Measurements from ENCODE around the gene C18orf63. TPM values are rescaled to one million over a fixed set of nuclear protein-coding genes. Genes with fewer than 3 reads are reported as not detected.

The C18orf63 gene
- total RNA-seq, 1 donor from 2014 or later: not detected

DNA sequence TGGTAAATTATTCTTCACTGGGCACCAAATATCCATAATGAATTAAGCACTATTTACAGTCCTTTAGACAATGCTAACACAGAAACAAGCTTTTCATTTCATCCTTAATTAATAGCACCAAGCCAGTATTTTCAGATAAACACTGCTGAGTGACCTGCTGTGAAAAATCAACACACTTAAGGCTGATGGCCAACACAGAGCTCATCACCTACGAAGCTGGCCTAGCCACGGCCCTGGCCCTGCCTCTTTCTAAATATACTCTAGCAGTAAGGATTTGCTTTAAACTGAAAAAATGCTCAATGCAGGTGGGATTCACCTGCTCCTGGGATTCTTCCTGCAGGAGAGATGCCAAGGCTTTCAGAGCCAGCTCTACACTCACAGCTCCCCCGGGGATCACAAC, 42.2 kb upstream of the C18orf63 start:
- Mint-ChIP-seq H3K36me3 (ENCODE audit: low read depth) (peaks cover 2% of the 10 kb centered on the region), H3K27ac (ENCODE audit: unreplicated experiment) (no peak overlapping the region), H3K4me3 (no peak overlapping the region), H3K9me3 (no peaks in the 10 kb centered on the region), H3K4me1 (peaks cover 15% of the 10 kb centered on the region), H3K27me3 (ENCODE audit: low read depth) (no peaks in the 10 kb centered on the region)
- DNase-seq (ENCODE audit: low read depth, low spot score): no peak
- TF ChIP-seq, protein P1, sequence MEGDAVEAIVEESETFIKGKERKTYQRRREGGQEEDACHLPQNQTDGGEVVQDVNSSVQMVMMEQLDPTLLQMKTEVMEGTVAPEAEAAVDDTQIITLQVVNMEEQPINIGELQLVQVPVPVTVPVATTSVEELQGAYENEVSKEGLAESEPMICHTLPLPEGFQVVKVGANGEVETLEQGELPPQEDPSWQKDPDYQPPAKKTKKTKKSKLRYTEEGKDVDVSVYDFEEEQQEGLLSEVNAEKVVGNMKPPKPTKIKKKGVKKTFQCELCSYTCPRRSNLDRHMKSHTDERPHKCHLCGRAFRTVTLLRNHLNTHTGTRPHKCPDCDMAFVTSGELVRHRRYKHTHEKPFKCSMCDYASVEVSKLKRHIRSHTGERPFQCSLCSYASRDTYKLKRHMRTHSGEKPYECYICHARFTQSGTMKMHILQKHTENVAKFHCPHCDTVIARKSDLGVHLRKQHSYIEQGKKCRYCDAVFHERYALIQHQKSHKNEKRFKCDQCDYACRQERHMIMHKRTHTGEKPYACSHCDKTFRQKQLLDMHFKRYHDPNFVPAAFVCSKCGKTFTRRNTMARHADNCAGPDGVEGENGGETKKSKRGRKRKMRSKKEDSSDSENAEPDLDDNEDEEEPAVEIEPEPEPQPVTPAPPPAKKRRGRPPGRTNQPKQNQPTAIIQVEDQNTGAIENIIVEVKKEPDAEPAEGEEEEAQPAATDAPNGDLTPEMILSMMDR (conservative IDR thresholded peaks at IDR 0.05): no peak

DNA sequence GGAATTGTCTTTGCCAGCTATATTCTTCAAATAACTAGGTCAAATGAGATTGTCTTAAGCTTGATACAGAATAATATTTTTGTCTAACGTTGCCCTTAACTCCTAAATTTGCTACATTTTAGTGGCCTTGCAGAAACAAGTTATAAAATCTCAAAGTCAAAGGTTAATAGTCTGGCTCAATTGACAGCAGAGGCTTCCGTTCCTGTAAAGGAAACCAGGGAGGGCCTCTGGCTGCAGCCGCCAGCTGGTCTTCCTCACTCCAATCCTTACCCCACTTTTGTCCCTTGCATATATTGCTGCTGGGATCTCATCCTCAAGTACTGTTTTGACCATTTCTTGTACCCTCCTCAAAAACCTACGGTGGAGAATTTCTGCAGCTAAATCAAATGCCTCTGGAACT, 40.9 kb upstream of the C18orf63 start:
- Mint-ChIP-seq H3K9me3 (no peaks in the 10 kb centered on the region), H3K4me1 (peaks cover 8% of the 10 kb centered on the region), H3K4me3 (no peak overlapping the region), H3K36me3 (ENCODE audit: low read depth) (peaks cover 2% of the 10 kb centered on the region), H3K27me3 (ENCODE audit: low read depth) (no peaks in the 10 kb centered on the region), H3K27ac (ENCODE audit: unreplicated experiment) (no peak overlapping the region)
- no peak for DNase-seq (ENCODE audit: low read depth, low spot score)
- TF ChIP-seq, protein P1 (conservative IDR thresholded peaks at IDR 0.05): no peak

DNA sequence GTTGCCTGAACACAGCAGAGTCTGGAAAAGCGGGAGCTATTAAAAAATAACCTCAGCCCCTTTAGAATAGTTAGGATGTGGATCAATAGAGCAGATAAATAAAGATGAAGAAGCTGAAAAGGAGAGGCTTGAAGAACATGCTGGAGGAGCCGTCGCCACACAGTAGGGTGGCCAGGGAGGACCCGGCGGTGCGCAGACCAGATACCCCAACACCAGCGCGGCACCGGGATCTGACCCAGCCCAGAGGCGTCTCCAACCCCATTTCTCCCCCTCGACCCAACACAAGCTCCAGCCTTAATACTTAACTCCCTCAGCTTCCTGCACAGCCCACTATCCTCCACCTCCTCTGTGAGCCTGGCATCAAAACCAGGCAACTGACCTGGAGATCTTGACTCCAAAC, 39.9 kb upstream of the C18orf63 start:
- Mint-ChIP-seq H3K9me3 (no peaks in the 10 kb centered on the region), H3K27me3 (ENCODE audit: low read depth) (no peaks in the 10 kb centered on the region), H3K36me3 (ENCODE audit: low read depth) (peaks cover 2% of the 10 kb centered on the region), H3K4me3 (no peak overlapping the region), H3K27ac (ENCODE audit: unreplicated experiment) (no peak overlapping the region), H3K4me1 (peaks cover 11% of the 10 kb centered on the region)
- TF ChIP-seq, protein P1 (conservative IDR thresholded peaks at IDR 0.05): no peak
- no peak for DNase-seq (ENCODE audit: low read depth, low spot score)

DNA sequence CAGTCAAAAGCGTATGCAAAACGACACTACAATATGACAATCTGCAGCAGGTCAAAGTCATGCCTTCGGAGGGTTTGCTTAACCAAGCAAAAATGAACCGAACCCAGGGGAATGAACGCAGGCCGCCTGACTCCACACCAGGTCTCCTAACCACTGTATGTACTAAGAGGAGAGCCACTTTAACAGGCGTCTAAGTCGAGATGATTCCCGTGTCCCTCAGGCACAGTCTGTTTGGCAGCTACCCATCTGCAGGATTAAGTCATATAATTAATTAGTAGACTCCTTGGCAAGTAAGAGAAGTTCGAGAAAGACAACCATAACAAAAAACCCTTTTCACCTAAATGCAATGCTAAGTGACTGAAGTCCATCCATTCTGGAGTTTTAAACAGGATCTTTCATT, 39.0 kb upstream of the C18orf63 start:
- no peaks in the 10 kb centered on the region for H3K9me3 Mint-ChIP-seq
- H3K36me3 Mint-ChIP-seq (ENCODE audit: low read depth): peaks cover 2% of the 10 kb centered on the region
- no peak overlapping the region for H3K4me3 Mint-ChIP-seq
- H3K27ac Mint-ChIP-seq (ENCODE audit: unreplicated experiment): no peak overlapping the region
- TF ChIP-seq, protein P1 (conservative IDR thresholded peaks at IDR 0.05): no peak
- peaks cover 20% of the 10 kb centered on the region for H3K4me1 Mint-ChIP-seq
- no peaks in the 10 kb centered on the region for H3K27me3 Mint-ChIP-seq (ENCODE audit: low read depth)
- no peak for DNase-seq (ENCODE audit: low read depth, low spot score)

DNA sequence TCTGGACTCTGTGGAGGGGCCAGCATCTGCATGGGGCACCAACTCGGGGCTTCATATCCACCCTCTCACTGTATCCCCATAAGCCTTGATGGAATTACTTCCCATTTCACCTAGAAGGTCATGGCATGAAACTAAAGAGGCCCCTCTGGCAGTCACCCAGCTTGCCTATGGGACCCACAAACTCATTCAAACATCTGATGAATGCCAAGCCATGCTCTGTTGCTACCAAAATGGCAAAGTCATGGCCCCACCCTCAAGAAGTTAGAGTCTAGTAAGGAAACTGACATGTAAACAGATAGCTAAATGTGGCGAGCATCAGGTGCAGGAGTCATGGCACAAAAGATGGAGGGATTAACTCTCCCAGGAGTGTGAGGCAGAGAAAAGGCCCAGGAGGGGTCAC, 38.3 kb upstream of the C18orf63 start:
- Mint-ChIP-seq H3K27me3 (ENCODE audit: low read depth) (no peaks in the 10 kb centered on the region), H3K4me3 (no peak overlapping the region), H3K27ac (ENCODE audit: unreplicated experiment) (no peak overlapping the region), H3K9me3 (no peaks in the 10 kb centered on the region), H3K36me3 (ENCODE audit: low read depth) (peaks cover 2% of the 10 kb centered on the region), H3K4me1 (peaks cover 26% of the 10 kb centered on the region)
- no peak for DNase-seq (ENCODE audit: low read depth, low spot score)
- TF ChIP-seq, protein P1 (conservative IDR thresholded peaks at IDR 0.05): no peak

DNA sequence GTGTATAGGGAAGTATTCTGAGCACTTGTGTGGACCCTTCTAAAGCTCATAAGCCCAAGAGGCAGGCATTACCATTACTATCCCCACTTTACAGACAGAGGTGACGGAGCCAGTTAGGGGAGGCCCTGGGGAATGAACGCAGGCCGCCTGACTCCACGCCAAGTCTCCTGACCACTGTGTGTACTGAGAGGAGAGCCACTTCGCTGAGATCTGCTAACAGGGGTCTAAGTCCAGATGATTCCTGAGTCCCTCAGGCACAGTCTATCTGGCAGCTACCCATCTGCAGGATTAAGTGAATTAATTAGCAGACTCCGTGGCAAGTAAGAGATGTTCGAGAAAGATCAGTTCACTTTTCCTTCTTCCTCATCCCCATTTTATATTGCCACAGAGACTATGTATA, 37.6 kb upstream of the C18orf63 start:
- DNase-seq (ENCODE audit: low read depth, low spot score): no peak
- TF ChIP-seq, protein P1 (conservative IDR thresholded peaks at IDR 0.05): no peak
- Mint-ChIP-seq H3K27me3 (ENCODE audit: low read depth) (no peaks in the 10 kb centered on the region), H3K9me3 (no peaks in the 10 kb centered on the region), H3K27ac (ENCODE audit: unreplicated experiment) (no peak overlapping the region), H3K4me3 (no peak overlapping the region), H3K36me3 (ENCODE audit: low read depth) (peaks cover 2% of the 10 kb centered on the region), H3K4me1 (peaks cover 34% of the 10 kb centered on the region)

Data from neural crest cell (in vitro differentiated cells).